ENCODE measurements around the gene NDNF. TPM values are rescaled to one million over a fixed set of nuclear protein-coding genes. Genes with fewer than 3 reads are reported as not detected.

The NDNF gene
- total RNA-seq, 3 donors from 2014 or later, result 9.0 to 11.8 (median 10.3) TPM

GRCh38 chr4:121108557-121108956 is 36.2 kb upstream of the NDNF start:
- Histone ChIP-seq H3K9me3 (no peaks in the 10 kb centered on the region), H3K4me3 (no peak overlapping the region), H3K36me3 (ENCODE audit: low read depth) (no peaks in the 10 kb centered on the region), H3K4me1 (ENCODE audit: low read depth) (no peaks in the 10 kb centered on the region)
- ATAC-seq (no peak), DNase-seq (no peak)
- TF ChIP-seq, protein P1, sequence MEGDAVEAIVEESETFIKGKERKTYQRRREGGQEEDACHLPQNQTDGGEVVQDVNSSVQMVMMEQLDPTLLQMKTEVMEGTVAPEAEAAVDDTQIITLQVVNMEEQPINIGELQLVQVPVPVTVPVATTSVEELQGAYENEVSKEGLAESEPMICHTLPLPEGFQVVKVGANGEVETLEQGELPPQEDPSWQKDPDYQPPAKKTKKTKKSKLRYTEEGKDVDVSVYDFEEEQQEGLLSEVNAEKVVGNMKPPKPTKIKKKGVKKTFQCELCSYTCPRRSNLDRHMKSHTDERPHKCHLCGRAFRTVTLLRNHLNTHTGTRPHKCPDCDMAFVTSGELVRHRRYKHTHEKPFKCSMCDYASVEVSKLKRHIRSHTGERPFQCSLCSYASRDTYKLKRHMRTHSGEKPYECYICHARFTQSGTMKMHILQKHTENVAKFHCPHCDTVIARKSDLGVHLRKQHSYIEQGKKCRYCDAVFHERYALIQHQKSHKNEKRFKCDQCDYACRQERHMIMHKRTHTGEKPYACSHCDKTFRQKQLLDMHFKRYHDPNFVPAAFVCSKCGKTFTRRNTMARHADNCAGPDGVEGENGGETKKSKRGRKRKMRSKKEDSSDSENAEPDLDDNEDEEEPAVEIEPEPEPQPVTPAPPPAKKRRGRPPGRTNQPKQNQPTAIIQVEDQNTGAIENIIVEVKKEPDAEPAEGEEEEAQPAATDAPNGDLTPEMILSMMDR (IDR thresholded peaks at IDR 0.05), result no peak
- intact Hi-C loops (cut with DNase I, micrococcal nuclease), result no loop called here

DNA sequence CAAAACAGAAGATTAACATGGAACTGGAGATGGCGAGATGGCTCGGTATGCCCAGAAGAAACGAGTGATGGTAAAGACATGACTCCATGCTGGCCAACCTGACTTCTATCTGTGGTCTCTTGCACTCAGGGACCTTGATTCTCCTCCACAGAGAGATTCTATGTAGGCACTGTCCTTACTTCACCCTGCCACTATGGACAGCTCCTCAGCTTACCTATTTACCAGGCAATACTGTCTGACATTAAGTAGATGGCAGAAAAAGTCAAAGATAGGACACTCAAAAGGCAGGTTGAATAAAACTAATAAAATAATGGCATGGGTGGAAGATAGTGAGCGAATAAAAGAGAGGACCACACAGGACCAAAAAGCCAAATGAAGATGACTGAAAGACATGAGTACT is 35.2 kb upstream of the NDNF start:
- TF ChIP-seq, protein P1 (IDR thresholded peaks at IDR 0.05), result no peak
- Histone ChIP-seq H3K4me1 (ENCODE audit: low read depth) (no peaks in the 10 kb centered on the region), H3K36me3 (ENCODE audit: low read depth) (no peaks in the 10 kb centered on the region), H3K9me3 (no peaks in the 10 kb centered on the region), H3K4me3 (no peak overlapping the region)
- ATAC-seq (no peak), DNase-seq (no peak)
- intact Hi-C loops (cut with DNase I, micrococcal nuclease), result no loop called here

GRCh38 chr4:121100093-121100775 is 27.9 kb upstream of the NDNF start:
- H3K9me3 ChIP-seq, result no peaks in the 10 kb centered on the region
- TF ChIP-seq, protein P1 (IDR thresholded peaks at IDR 0.05), result no peak
- no peak for ATAC-seq
- intact Hi-C loops (cut with DNase I, micrococcal nuclease), result no loop called here
- H3K36me3 ChIP-seq (ENCODE audit: low read depth), result no peaks in the 10 kb centered on the region
- no peak overlapping the region for H3K4me3 ChIP-seq
- no peak for DNase-seq
- no peaks in the 10 kb centered on the region for H3K4me1 ChIP-seq (ENCODE audit: low read depth)

DNA sequence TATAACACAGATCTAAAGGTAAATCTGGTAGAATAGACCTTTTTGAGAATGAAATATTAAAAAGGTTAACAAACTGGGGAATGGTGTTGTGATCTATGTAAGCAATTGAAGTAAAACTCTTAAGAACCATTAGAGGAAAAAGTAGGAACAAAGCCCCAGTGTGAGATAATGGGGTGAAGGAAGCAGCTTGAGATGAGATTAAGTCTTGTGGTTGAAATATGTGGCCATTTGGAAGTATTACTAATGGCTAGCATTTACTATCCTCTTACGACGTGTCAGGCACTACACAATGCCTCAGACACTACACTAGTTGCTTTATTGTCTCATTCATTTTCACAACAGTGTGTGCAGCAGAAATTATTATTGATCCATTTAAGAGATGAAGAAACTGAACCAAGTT is 25.9 kb upstream of the NDNF start:
- no peaks in the 10 kb centered on the region for H3K9me3 ChIP-seq
- TF ChIP-seq, protein P1 (IDR thresholded peaks at IDR 0.05), result no peak
- H3K4me3 ChIP-seq, result no peak overlapping the region
- no peak for ATAC-seq
- intact Hi-C loops (cut with DNase I, micrococcal nuclease), result loop anchor here in 1 of 2 donors (10.0 kb wide), 1 partner anchor 383 kb away; no protein-coding TSS in a partner anchor
- H3K4me1 ChIP-seq (ENCODE audit: low read depth), result no peaks in the 10 kb centered on the region
- no peaks in the 10 kb centered on the region for H3K36me3 ChIP-seq (ENCODE audit: low read depth)
- DNase-seq, result no peak

DNA sequence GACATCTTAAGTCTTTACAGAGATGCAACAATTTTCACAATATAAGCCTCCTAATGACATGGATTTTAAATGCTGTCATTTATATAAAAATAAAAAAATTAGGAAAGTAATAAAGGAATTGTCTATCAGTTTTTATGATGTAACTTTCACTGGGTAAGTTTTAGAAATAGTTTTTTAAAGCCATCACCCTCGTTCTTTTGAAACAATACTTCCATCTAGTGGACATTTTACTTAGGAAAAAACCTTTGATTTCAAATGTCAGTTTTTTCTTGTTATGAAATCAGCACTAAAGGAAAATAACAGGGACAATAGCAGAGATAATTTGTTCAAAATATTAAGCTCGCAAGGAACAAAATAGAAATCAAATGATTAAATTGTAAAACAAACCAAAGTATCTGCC is 24.3 kb upstream of the NDNF start:
- no peak for ATAC-seq
- DNase-seq, result no peak
- Histone ChIP-seq H3K36me3 (ENCODE audit: low read depth) (no peaks in the 10 kb centered on the region), H3K4me3 (no peak overlapping the region), H3K9me3 (no peaks in the 10 kb centered on the region), H3K4me1 (ENCODE audit: low read depth) (no peaks in the 10 kb centered on the region)
- TF ChIP-seq, protein P1 (IDR thresholded peaks at IDR 0.05), result no peak
- intact Hi-C loops (cut with DNase I, micrococcal nuclease), result loop anchor here in 1 of 2 donors (10.0 kb wide), 1 partner anchor 382 kb away; no protein-coding TSS in a partner anchor
